Measurements from ENCODE around the gene ZNF138. TPM values are rescaled to one million over a fixed set of nuclear protein-coding genes. Genes with fewer than 3 reads are reported as not detected.

Gene ZNF138
- total RNA-seq, 1 donor from 2014 or later: 18.5 TPM

- no peak for DNase-seq (ENCODE audit: low read depth, low spot score)
- H3K9me3 Mint-ChIP-seq: peaks cover 2% of the 10 kb centered on the region
- no peaks in the 10 kb centered on the region for H3K36me3 Mint-ChIP-seq (ENCODE audit: low read depth)
- H3K27ac Mint-ChIP-seq (ENCODE audit: unreplicated experiment): no peak overlapping the region
- no peaks in the 10 kb centered on the region for H3K4me1 Mint-ChIP-seq
- TF ChIP-seq, protein P1, sequence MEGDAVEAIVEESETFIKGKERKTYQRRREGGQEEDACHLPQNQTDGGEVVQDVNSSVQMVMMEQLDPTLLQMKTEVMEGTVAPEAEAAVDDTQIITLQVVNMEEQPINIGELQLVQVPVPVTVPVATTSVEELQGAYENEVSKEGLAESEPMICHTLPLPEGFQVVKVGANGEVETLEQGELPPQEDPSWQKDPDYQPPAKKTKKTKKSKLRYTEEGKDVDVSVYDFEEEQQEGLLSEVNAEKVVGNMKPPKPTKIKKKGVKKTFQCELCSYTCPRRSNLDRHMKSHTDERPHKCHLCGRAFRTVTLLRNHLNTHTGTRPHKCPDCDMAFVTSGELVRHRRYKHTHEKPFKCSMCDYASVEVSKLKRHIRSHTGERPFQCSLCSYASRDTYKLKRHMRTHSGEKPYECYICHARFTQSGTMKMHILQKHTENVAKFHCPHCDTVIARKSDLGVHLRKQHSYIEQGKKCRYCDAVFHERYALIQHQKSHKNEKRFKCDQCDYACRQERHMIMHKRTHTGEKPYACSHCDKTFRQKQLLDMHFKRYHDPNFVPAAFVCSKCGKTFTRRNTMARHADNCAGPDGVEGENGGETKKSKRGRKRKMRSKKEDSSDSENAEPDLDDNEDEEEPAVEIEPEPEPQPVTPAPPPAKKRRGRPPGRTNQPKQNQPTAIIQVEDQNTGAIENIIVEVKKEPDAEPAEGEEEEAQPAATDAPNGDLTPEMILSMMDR (conservative IDR thresholded peaks at IDR 0.05): no peak
- H3K27me3 Mint-ChIP-seq (ENCODE audit: low read depth): no peaks in the 10 kb centered on the region
- H3K4me3 Mint-ChIP-seq: peak overlapping the region; percentile 65
Observed at GRCh38 chr7:64877714-64878610, 83.7 kb downstream of the ZNF138 start.

GRCh38 chr7:64878684-64879083 lies 84.5 kb downstream of the ZNF138 start:
- no peak overlapping the region for H3K27ac Mint-ChIP-seq (ENCODE audit: unreplicated experiment)
- H3K4me3 Mint-ChIP-seq: no peak overlapping the region
- no peaks in the 10 kb centered on the region for H3K4me1 Mint-ChIP-seq
- H3K27me3 Mint-ChIP-seq (ENCODE audit: low read depth): no peaks in the 10 kb centered on the region
- H3K9me3 Mint-ChIP-seq: peaks cover 2% of the 10 kb centered on the region
- no peak for DNase-seq (ENCODE audit: low read depth, low spot score)
- H3K36me3 Mint-ChIP-seq (ENCODE audit: low read depth): no peaks in the 10 kb centered on the region
- TF ChIP-seq, protein P1 (conservative IDR thresholded peaks at IDR 0.05): no peak

DNA sequence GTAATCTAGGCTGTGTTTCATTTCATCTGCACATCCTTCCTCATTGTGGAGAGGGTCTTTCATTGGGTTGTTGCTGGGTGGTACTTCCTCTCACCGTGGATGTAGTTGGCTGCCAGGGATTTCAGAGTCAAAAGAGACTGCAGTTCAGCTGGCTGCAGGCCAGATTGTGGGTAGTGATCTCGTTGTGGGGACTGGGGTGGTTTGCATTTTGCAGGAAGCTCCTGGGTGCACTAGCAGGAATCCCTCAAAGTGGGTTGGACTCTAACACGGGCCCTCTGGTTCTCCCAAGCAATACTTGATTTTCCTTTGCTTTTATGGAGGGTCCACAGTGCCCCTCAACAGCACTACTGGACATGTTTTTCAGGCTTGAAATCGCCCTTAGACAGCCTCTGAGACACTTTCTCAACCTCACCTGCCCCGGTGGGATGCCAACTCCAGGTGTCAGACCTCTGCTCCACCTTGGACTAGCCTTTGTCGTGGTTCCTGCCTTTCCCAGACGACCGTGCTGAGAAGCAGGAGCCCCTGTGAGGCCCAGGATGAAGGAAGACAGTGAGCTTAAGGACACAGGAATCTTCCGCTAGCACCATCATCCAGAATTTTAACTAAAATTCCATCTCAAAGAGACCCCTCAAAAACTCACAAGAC lies 85.0 kb downstream of the ZNF138 start:
- no peak overlapping the region for H3K27ac Mint-ChIP-seq (ENCODE audit: unreplicated experiment)
- peaks cover 5% of the 10 kb centered on the region for H3K9me3 Mint-ChIP-seq
- H3K4me1 Mint-ChIP-seq: no peaks in the 10 kb centered on the region
- H3K36me3 Mint-ChIP-seq (ENCODE audit: low read depth): no peaks in the 10 kb centered on the region
- H3K27me3 Mint-ChIP-seq (ENCODE audit: low read depth): no peaks in the 10 kb centered on the region
- no peak overlapping the region for H3K4me3 Mint-ChIP-seq
- TF ChIP-seq, protein P1 (conservative IDR thresholded peaks at IDR 0.05): no peak
- DNase-seq (ENCODE audit: low read depth, low spot score): no peak

- no peak for DNase-seq (ENCODE audit: low read depth, low spot score)
- TF ChIP-seq, protein P1 (conservative IDR thresholded peaks at IDR 0.05): no peak
- Mint-ChIP-seq H3K4me3 (no peak overlapping the region), H3K9me3 (peaks cover 5% of the 10 kb centered on the region), H3K27me3 (ENCODE audit: low read depth) (no peaks in the 10 kb centered on the region), H3K36me3 (ENCODE audit: low read depth) (no peaks in the 10 kb centered on the region), H3K4me1 (no peaks in the 10 kb centered on the region), H3K27ac (ENCODE audit: unreplicated experiment) (no peak overlapping the region)
Observed at GRCh38 chr7:64879800-64880199, 85.6 kb downstream of the ZNF138 start.

- Mint-ChIP-seq H3K27ac (ENCODE audit: unreplicated experiment) (no peak overlapping the region), H3K27me3 (ENCODE audit: low read depth) (peaks cover 3% of the 10 kb centered on the region), H3K36me3 (ENCODE audit: low read depth) (no peaks in the 10 kb centered on the region), H3K4me3 (no peak overlapping the region), H3K9me3 (peaks cover 5% of the 10 kb centered on the region), H3K4me1 (no peaks in the 10 kb centered on the region)
- TF ChIP-seq, protein P1 (conservative IDR thresholded peaks at IDR 0.05): no peak
- no peak for DNase-seq (ENCODE audit: low read depth, low spot score)
Observed at GRCh38 chr7:64880322-64881297, 86.4 kb downstream of the ZNF138 start.
